Inflammatory macrophage treated with lipopolysaccharide for 4 hours (primary cell): Measurements from ENCODE around the gene B3GALNT1.

Source experiments
- DNase-seq: peaks from one replicate; pipeline ENCODE4 v3.0.0-alpha.2; 2020

The B3GALNT1 gene

GRCh38 chr3:161072751-161073150 lies 32.4 kb downstream of the B3GALNT1 start:
- peak; percentile 79 for DNase-seq

- DNase-seq, result peak; percentile 72
Measured at GRCh38 chr3:161072211-161072621, 32.9 kb downstream of the B3GALNT1 start.

GRCh38 chr3:161070980-161071663 lies 34.0 kb downstream of the B3GALNT1 start:
- DNase-seq, result peak; percentile 44

GRCh38 chr3:161070252-161070930 lies 34.8 kb downstream of the B3GALNT1 start:
- no peak for DNase-seq

GRCh38 chr3:161069511-161070251 lies 35.5 kb downstream of the B3GALNT1 start:
- DNase-seq, result peak; percentile 93

- DNase-seq, result no peak
Measured at GRCh38 chr3:161067335-161067734, 37.8 kb downstream of the B3GALNT1 start.

- DNase-seq, result peak; percentile 16
Measured at GRCh38 chr3:161066930-161067329, 38.2 kb downstream of the B3GALNT1 start.

GRCh38 chr3:161064413-161064812 lies 40.7 kb downstream of the B3GALNT1 start:
- no peak for DNase-seq

GRCh38 chr3:161054860-161055604 lies 50.1 kb downstream of the B3GALNT1 start:
- no peak for DNase-seq

- no peak for DNase-seq
Measured at GRCh38 chr3:161051856-161052255, 53.3 kb downstream of the B3GALNT1 start.

- DNase-seq, result peak; percentile 16
Measured at GRCh38 chr3:161050935-161051334, 54.2 kb downstream of the B3GALNT1 start.

GRCh38 chr3:161049683-161050248 lies 55.4 kb downstream of the B3GALNT1 start:
- no peak for DNase-seq

GRCh38 chr3:161043336-161044035 lies 61.7 kb downstream of the B3GALNT1 start:
- no peak for DNase-seq

- DNase-seq, result no peak
Measured at GRCh38 chr3:161042023-161042501, 63.1 kb downstream of the B3GALNT1 start.

- DNase-seq, result no peak
Measured at GRCh38 chr3:161038725-161039124, 66.4 kb downstream of the B3GALNT1 start.

- DNase-seq, result peak; percentile 97
Measured at GRCh38 chr3:161035711-161036110, 69.4 kb downstream of the B3GALNT1 start.

GRCh38 chr3:161034913-161035550 lies 70.1 kb downstream of the B3GALNT1 start:
- DNase-seq, result peak; percentile 85
